AG09319 (cell line): ENCODE data around the gene NKX2-1.
A peak's percentile ranks its signal among the peaks of the same experiment; 100 is the strongest.
"Not testable (repeated sequence)": the region's sequence is repeated elsewhere in the genome, so short reads cannot be mapped to it uniquely, and the experiment has no call there.

Experiments used
- DNase-seq: peaks from one replicate; pipeline ENCODE4 v3.0.0-alpha.2; 2010; ENCODE audit warnings: low read depth; ENCODE audit errors: extremely low read depth
- TF ChIP-seq, protein P1 (sequence below): IDR thresholded peaks from 2 replicates; pipeline ENCODE4 v1.5.1; 2011; ENCODE audit warnings: low read depth, mild to moderate bottlenecking, inconsistent platforms, low read length, moderate library complexity

Gene NKX2-1

GRCh38 chr14:36519431-36520321 lies at the start of gene NKX2-1:
Gene NKX2-1, minus strand, starts transcription at chr14:36520232. Its CDS starts 103 bp downstream, at chr14:36520129.
- no peak for DNase-seq
- TF ChIP-seq, protein P1, sequence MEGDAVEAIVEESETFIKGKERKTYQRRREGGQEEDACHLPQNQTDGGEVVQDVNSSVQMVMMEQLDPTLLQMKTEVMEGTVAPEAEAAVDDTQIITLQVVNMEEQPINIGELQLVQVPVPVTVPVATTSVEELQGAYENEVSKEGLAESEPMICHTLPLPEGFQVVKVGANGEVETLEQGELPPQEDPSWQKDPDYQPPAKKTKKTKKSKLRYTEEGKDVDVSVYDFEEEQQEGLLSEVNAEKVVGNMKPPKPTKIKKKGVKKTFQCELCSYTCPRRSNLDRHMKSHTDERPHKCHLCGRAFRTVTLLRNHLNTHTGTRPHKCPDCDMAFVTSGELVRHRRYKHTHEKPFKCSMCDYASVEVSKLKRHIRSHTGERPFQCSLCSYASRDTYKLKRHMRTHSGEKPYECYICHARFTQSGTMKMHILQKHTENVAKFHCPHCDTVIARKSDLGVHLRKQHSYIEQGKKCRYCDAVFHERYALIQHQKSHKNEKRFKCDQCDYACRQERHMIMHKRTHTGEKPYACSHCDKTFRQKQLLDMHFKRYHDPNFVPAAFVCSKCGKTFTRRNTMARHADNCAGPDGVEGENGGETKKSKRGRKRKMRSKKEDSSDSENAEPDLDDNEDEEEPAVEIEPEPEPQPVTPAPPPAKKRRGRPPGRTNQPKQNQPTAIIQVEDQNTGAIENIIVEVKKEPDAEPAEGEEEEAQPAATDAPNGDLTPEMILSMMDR = no peak

- TF ChIP-seq, protein P1 = peak; percentile 87
- DNase-seq = no peak
Observed at GRCh38 chr14:36556811-36557433, 36.9 kb upstream of the NKX2-1 start.

DNA sequence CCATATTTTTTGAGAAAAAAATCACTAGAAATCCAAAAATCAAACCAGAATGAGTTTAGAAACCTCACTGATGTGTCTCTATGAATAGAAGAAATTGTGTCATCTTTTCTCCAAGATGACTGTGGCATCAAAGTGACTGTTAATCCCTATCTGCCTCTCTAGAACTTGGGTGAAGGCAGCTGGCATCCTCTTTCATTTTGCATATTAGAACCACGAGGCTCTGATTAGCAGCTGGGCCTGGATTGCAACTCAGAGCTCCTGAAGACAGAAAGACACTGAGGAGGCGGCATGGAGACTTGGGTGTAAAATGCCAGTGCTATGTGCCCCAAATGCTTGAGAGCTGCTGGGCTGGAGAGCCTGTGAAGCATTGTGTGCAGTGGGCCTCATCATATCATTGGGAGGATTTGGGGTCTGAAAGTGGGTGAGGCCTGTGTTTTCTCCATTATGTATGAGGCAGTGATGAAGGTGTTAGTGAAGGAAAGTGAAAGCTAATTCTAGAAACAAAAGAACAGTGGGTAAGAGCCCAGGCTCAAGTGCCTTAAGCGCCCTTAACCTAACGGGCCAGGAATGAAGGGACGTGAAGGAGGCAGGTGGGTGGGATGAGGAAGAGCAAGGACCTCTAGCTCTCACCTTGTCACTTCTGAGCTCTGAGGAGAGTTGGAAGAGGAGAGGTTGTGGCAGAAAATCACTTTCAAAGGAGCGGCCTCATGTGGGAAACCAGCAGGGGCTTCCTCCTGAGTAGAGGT lies 36.1 kb upstream of the NKX2-1 start:
- no peak for DNase-seq

DNA sequence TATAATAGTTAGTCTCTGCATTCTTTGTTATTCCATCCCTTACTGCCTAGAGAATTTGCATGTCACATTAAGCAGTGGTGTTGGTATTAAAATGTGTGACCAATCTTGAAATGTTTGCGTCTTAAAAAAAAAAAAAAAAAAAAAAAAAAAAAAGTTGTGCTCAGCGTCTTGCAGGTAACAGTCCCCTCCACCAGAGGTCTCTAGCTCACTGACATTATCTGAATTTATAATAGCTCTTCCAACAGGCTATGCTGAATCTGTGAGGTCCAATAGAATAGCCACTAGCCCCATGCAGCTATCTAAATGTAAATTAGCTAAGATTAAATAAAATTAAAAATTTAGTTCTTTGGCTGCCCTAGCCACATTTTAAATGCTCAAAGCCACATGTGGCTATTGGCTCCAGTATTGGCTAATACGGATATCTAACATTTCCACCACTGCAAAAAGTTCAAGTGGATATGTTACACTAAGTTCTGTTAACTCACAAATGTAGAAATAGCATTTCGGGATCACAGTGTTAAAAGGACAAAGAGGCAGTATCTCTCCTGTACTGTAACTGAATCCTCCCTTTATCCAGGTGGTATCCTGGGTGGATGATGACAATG lies 33.7 kb upstream of the NKX2-1 start:
- TF ChIP-seq, protein P1 = peak; percentile 81
- DNase-seq = peak; percentile 43

More for the DNA sequence above, 36.1 kb upstream of the NKX2-1 start:
- TF ChIP-seq, protein P1 = no peak

- TF ChIP-seq, protein P1 = no peak
- no peak for DNase-seq
Observed at GRCh38 chr14:36550899-36551298, 30.9 kb upstream of the NKX2-1 start.

DNA sequence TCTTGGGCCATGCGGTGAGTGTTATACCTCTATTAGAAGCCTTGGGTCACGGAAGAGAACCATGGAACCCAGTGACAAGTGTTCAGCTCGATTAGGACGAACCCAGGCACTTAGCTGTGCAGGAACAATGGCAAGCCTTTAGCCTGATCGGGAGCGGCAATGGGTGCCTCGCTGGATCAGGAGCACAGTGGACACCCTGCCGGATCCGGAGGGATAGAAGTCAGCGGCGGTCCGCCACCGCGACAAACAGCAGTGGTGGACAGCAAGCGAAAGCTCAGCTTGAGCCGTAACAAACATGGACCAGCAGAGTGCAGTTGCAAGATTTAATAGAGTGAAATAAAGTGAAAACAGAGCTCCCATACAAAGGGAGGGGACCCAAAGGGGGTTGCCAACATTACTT lies 24.2 kb upstream of the NKX2-1 start:
- DNase-seq = not testable (repeated sequence)

DNA sequence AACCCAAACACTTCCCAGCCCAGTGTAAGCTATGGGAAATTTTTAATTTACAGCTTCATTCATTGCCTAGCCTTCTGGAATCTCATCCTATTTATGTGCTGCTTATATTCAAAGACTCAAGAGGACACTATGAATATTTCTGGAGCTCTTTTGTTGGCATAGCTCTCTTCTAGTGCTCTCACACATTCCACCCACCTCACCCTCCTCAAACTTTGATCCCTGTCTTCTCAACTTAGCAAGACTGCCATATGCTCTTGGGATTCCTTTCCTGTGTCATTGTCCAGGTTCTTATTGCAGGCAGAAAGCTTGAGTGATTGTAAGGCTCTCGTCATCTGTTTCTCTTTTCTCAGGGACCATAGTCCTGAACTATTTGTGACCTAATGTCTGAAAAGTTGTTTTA lies 18.0 kb upstream of the NKX2-1 start:
- no peak for DNase-seq
- TF ChIP-seq, protein P1 = no peak
